GM23338 (cell line): ENCODE data around the gene IL11RA. TPM values are rescaled to one million over a fixed set of nuclear protein-coding genes. Genes with fewer than 3 reads are reported as not detected.

ENCODE experiments used
- ATAC-seq: fragments of 200-7000 bp; cut with Tn5 transposase; 3 replicates; pipeline ENCODE4 v1.9.1; 2020
- DNase-seq: peaks from one replicate; pipeline ENCODE4 v3.0.0-alpha.2; 2015; ENCODE audit warnings: low spot score
- H2AFZ ChIP-seq: fragments of 200-600 bp; sonication (generic); 2 replicates; pipeline ENCODE4 v1.8.0; 2016; ENCODE audit warnings: antibody characterized with exemption, mild to moderate bottlenecking, moderate library complexity
- H3F3A ChIP-seq: fragments of 200-600 bp; sonication (generic); replicated peaks from 2 replicates; pipeline ENCODE4 v1.8.0; 2017; ENCODE audit warnings: antibody characterized with exemption, mixed run types, low read depth
- H3K27ac ChIP-seq: fragments of 200-600 bp; sonication (generic); 2 replicates; pipeline ENCODE4 v1.6.1; 2016; ENCODE audit warnings: low read depth
- H3K27me3 ChIP-seq: fragments of 200-600 bp; sonication (generic); 2 replicates; pipeline ENCODE4 v1.8.0; 2016; ENCODE audit warnings: mild to moderate bottlenecking, mixed run types, moderate library complexity; ENCODE audit not compliant: insufficient read depth
- H3K36me3 ChIP-seq: fragments of 200-600 bp; sonication (generic); 2 replicates; pipeline ENCODE4 v1.8.0; 2016; ENCODE audit warnings: mild to moderate bottlenecking; ENCODE audit not compliant: insufficient read depth
- H3K4me1 ChIP-seq: fragments of 200-600 bp; sonication (generic); 2 replicates; pipeline ENCODE4 v1.8.0; 2016; ENCODE audit warnings: mild to moderate bottlenecking, moderate library complexity; ENCODE audit not compliant: insufficient read depth
- H3K4me2 ChIP-seq: fragments of 200-600 bp; sonication (generic); 2 replicates; pipeline ENCODE4 v1.7.1; 2017; ENCODE audit warnings: mixed run types
- H3K4me3 ChIP-seq: fragments of 200-600 bp; sonication (generic); 2 replicates; pipeline ENCODE4 v1.6.1; 2016; ENCODE audit warnings: mixed run types
- H3K79me2 ChIP-seq: fragments of 200-600 bp; sonication (generic); replicated peaks from 2 replicates; pipeline ENCODE4 v1.8.0; 2017; ENCODE audit warnings: mild to moderate bottlenecking; ENCODE audit not compliant: insufficient read depth
- H3K9me2 ChIP-seq: fragments of 200-600 bp; sonication (generic); 2 replicates; pipeline ENCODE4 v1.8.0; 2017; ENCODE audit not compliant: insufficient read depth
- H4K20me1 ChIP-seq: fragments of 200-600 bp; sonication (generic); replicated peaks from 2 replicates; pipeline ENCODE4 v1.8.0; 2017; ENCODE audit warnings: mild to moderate bottlenecking; ENCODE audit not compliant: insufficient read depth
- H3K27ac Mint-ChIP-seq: 2 replicates; pipeline ENCODE4 v1.8.0; 2020; ENCODE audit warnings: inconsistent platforms, mild to moderate bottlenecking, moderate library complexity, mixed read lengths
- H3K27me3 Mint-ChIP-seq: 3 replicates; pipeline ENCODE4 v1.8.0; 2022; ENCODE audit warnings: low read depth, mild to moderate bottlenecking, moderate library complexity, mixed read lengths, inconsistent platforms; ENCODE audit not compliant: insufficient read depth, poor library complexity
- H3K36me3 Mint-ChIP-seq: 3 replicates; pipeline ENCODE4 v1.8.0; 2021; ENCODE audit warnings: low read depth, mild to moderate bottlenecking, inconsistent platforms, moderate library complexity, mixed read lengths
- H3K4me1 Mint-ChIP-seq: 3 replicates; pipeline ENCODE4 v1.8.0; 2020; ENCODE audit warnings: mild to moderate bottlenecking, inconsistent platforms, mixed read lengths
- H3K4me3 Mint-ChIP-seq: 3 replicates; pipeline ENCODE4 v1.8.0; 2021; ENCODE audit warnings: moderate library complexity, mild to moderate bottlenecking, inconsistent platforms, mixed read lengths
- H3K9me3 Mint-ChIP-seq: 3 replicates; pipeline ENCODE4 v1.8.0; 2020; ENCODE audit warnings: moderate library complexity, mild to moderate bottlenecking, inconsistent platforms, mixed read lengths
- CTCF ChIP-seq, 2 experiments: fragments of 200-600 bp in 1 of 2; sonication (generic) in 1 of 2; conservative IDR thresholded peaks; 2 replicates each; pipeline versions ENCODE4 v1.5.1 to v1.6.1; 2016 to 2017; ENCODE audit warnings: antibody characterized with exemption in 2 of 2, low read depth in 2 of 2, mild to moderate bottlenecking in 2 of 2, moderate library complexity in 1 of 2
- ETS1 ChIP-seq: IDR thresholded peaks from 2 replicates; pipeline ENCODE4 v1.6.1; 2016; ENCODE audit warnings: antibody characterized with exemption
- JUNB ChIP-seq: IDR thresholded peaks from one replicate; pipeline ENCODE4 v1.6.1; 2016; ENCODE audit warnings: antibody characterized with exemption; ENCODE audit not compliant: unreplicated experiment
- POLR2AphosphoS5 ChIP-seq: IDR thresholded peaks from 2 replicates; pipeline ENCODE4 v1.6.1; 2016; ENCODE audit warnings: antibody characterized with exemption, low read depth
- REST ChIP-seq: IDR thresholded peaks from one replicate; pipeline ENCODE4 v1.6.1; 2018; ENCODE audit warnings: antibody characterized with exemption; ENCODE audit not compliant: unreplicated experiment
- STAT1 ChIP-seq: IDR thresholded peaks from one replicate; pipeline ENCODE4 v1.6.1; 2016; ENCODE audit warnings: antibody characterized with exemption; ENCODE audit not compliant: unreplicated experiment
- ZNF114 ChIP-seq: fragments of 250-450 bp; sonication (Bioruptor Pico); IDR thresholded peaks from 2 replicates; pipeline ENCODE4 v1.5.0; 2020; ENCODE audit warnings: mild to moderate bottlenecking, moderate library complexity
- polyA plus RNA-seq: library from polyadenylated mRNA; unstranded; fragments of >200 nt; fragmentation: Nextera tagmentation; extraction: Ambion mirVana; gene quantifications from 2 replicates; pipeline ENCODE4 v1.2.1, GENCODE V29; 2016
- total RNA-seq: library from RNA; depleted of rRNA; stranded (reverse); fragments of >200 nt; shearing (Covaris generic); gene quantifications from 2 replicates; pipeline ENCODE4 v1.2.3, GENCODE V29; 2014

The IL11RA gene
- total and polyA plus RNA-seq, 2 experiments from 2014 or later, result 3.1 to 5.8 TPM

DNA sequence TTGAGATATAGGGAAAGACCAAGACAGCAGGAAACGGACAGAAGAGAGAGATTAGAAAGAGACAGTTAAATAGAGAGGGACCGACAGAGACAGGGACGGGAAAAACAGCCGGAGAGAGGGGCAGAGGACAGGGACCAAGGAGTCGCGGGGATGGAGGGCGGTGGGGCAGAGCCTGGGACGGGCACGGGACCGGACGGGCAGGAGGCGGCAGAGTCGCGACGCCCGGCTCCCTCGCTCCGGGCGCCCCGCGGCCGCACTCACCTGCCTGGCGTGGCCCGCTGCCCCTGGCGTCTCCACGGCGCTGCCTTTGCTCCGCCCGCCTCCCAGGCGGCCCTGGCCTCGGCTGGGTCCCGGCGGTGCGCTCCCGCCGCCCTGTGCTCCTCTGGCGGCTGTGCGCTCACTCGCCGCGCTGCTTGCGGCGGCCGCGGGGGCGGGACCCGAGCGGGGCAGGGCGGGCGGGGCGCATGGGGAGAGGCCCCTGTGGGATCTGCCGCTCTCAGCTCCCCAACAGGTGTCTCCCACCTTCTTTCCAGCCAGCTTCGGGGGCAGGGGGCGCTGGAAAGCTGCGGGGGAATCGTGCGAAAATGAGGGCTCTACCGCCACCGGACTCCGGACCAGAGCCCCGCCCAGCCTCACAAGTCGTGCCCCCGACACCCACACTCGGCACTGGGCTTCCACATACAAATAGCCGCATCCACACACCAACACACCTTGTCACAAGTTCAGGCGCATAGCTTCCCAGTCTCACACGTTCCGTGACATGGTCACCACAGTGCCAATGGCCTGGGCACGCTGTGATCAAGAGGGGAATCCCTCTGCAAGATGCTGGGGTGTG lies 23.1 kb upstream of the IL11RA start, which contains the start of gene ARID3C (continued):
- no peak for TF ChIP-seq ETS1
- no peak for TF ChIP-seq JUNB
- no peak for TF ChIP-seq POLR2AphosphoS5
- no peak for TF ChIP-seq REST

DNA sequence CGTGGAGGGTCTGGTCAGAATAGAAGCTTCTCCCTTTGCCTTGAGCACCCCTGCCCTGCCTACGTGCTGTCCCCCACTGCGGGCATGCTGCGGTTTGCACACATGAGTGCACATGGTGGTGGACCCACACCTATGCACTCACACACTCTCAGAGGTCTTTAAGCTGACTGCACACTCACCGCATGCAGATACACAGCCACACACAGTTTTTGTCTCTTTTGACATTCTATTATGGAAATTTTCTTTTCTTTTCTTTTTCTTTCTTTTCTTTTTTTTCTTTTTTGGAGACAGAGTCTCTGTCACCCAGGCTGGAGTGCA lies 22.5 kb upstream of the IL11RA start:
- Mint-ChIP-seq H3K27me3 (peaks cover 70% of the 10 kb centered on the region), H3K4me1 (peaks cover 25% of the 10 kb centered on the region), H3K36me3 (peaks cover 9% of the 10 kb centered on the region; the same call in 2 of the 3 replicates), H3K9me3 (peaks cover 4% of the 10 kb centered on the region; the same call in 1 of the 3 replicates), H3K4me3 (peak overlapping the region; percentile 73), H3K27ac (no peak overlapping the region)
- peaks cover 86% of the 10 kb centered on the region for H3K27me3 ChIP-seq
- no peak overlapping the region for H2AFZ ChIP-seq
- DNase-seq, result no peak
- H3K27ac ChIP-seq, result no peak overlapping the region
- 0 out of 2 replicates have a peak, but pooled peaks cover 3% of the 10 kb centered on the region for H3F3A ChIP-seq
- H3K36me3 ChIP-seq, result no peaks in the 10 kb centered on the region
- no peak; the same call in 2 of the 3 replicates for ATAC-seq
- peak overlapping the region; percentile 81 for H3K4me2 ChIP-seq
- H3K9me2 ChIP-seq, result no peaks in the 10 kb centered on the region
- peak overlapping the region; percentile 54 for H3K4me3 ChIP-seq
- H3K79me2 ChIP-seq, result no peaks in the 10 kb centered on the region
- H3K4me1 ChIP-seq, result peaks cover 9% of the 10 kb centered on the region; the same call in 1 of the 2 replicates
- TF ChIP-seq JUNB, result no peak
- TF ChIP-seq ZNF114 (CRISPR knock-in tag), result no peak
- TF ChIP-seq STAT1, result no peak
- no peak for TF ChIP-seq CTCF (conservative IDR thresholded peaks at IDR 0.05; ENCODE audit: low read depth in 2 of 2)
- no peaks in the 10 kb centered on the region; the same call in none of the 2 replicates for H4K20me1 ChIP-seq
